K562 (cell line): ENCODE data around the gene UBE2D2. TPM values are rescaled to one million over a fixed set of nuclear protein-coding genes. Genes with fewer than 3 reads are reported as not detected.

Experiments
- BRF1 ChIP-seq: IDR thresholded peaks from 3 replicates; pipeline ENCODE4 v1.6.1; 2011; ENCODE audit warnings: borderline replicate concordance, mild to moderate bottlenecking; ENCODE audit not compliant: insufficient read length; ENCODE audit errors: extremely low read depth
- CBFA2T2 ChIP-seq: fragments of 450-650 bp; conservative IDR thresholded peaks from 2 replicates; pipeline ENCODE4 v1.6.1; 2017; ENCODE audit warnings: mild to moderate bottlenecking
- CSDE1 ChIP-seq, 2 experiments: fragments of 450-650 bp; IDR thresholded peaks; 2 replicates each; pipeline ENCODE4 v1.6.1; 2016; ENCODE audit warnings: mild to moderate bottlenecking in 1 of 2
- GTF2A2 ChIP-seq: IDR thresholded peaks from 2 replicates; pipeline ENCODE4 v1.6.1; 2016; ENCODE audit warnings: mild to moderate bottlenecking, missing genetic modification characterization, missing compliant biosample characterization
- HDAC8 ChIP-seq: fragments of 450-650 bp; IDR thresholded peaks from 2 replicates; pipeline ENCODE4 v1.6.1; 2016; ENCODE audit warnings: mild to moderate bottlenecking, missing genetic modification characterization, moderate library complexity, missing compliant biosample characterization
- HOXB6 ChIP-seq: fragments of 250-450 bp; sonication (Bioruptor Pico); IDR thresholded peaks from 2 replicates; pipeline ENCODE4 v1.5.1; 2022; ENCODE audit warnings: mild to moderate bottlenecking, borderline replicate concordance
- KLF13 ChIP-seq: fragments of 450-650 bp; IDR thresholded peaks from 2 replicates; pipeline ENCODE4 v1.6.1; 2016; ENCODE audit warnings: missing genetic modification characterization, low read depth, mild to moderate bottlenecking, missing compliant biosample characterization, moderate library complexity, borderline replicate concordance
- MBD2 ChIP-seq: sonication (generic); IDR thresholded peaks from 2 replicates; pipeline ENCODE4 v1.6.1; 2016; ENCODE audit warnings: low read depth, borderline replicate concordance
- MED1 ChIP-seq: sonication (generic); formaldehyde crosslinking; IDR thresholded peaks from 2 replicates; pipeline ENCODE4 v1.8.1; 2023; ENCODE audit warnings: missing genetic modification reagents, borderline replicate concordance
- NFXL1 ChIP-seq: fragments of 450-650 bp; formaldehyde crosslinking; IDR thresholded peaks from 2 replicates; pipeline ENCODE4 v1.4.0; 2021; ENCODE audit warnings: mild to moderate bottlenecking
- PHF20 ChIP-seq: fragments of 450-650 bp; IDR thresholded peaks from 2 replicates; pipeline ENCODE4 v1.6.1; 2018; ENCODE audit not compliant: partially characterized antibody
- POLR2AphosphoS5 ChIP-seq: IDR thresholded peaks from 2 replicates; pipeline ENCODE4 v1.6.1; 2011; ENCODE audit warnings: mild to moderate bottlenecking, low read depth, low read length, moderate library complexity; ENCODE audit not compliant: control insufficient read depth, insufficient read depth
- PURB ChIP-seq: sonication (generic); formaldehyde crosslinking; IDR thresholded peaks from 2 replicates; pipeline ENCODE4 v1.9.0; 2021; ENCODE audit warnings: low read depth, mild to moderate bottlenecking, missing genetic modification reagents
- RBM25 ChIP-seq: fragments of 200-400 bp; formaldehyde crosslinking; IDR thresholded peaks from 2 replicates; pipeline ENCODE4 v1.6.1; 2018; ENCODE audit warnings: low read length, low read depth, moderate library complexity; ENCODE audit not compliant: severe bottlenecking
- SMARCE1 ChIP-seq: fragments of 450-650 bp; IDR thresholded peaks from 2 replicates; pipeline ENCODE4 v1.7.1; 2016; ENCODE audit warnings: mild to moderate bottlenecking
- TOE1 ChIP-seq, 2 experiments: fragments of 450-650 bp in 1 of 2; sonication (generic) in 1 of 2; formaldehyde crosslinking in 1 of 2; IDR thresholded peaks; 2 replicates each; pipeline versions ENCODE4 v1.7.1 to v1.8.0; 2016 to 2022; ENCODE audit warnings: borderline replicate concordance in 2 of 2, mild to moderate bottlenecking in 2 of 2, antibody characterized with exemption in 1 of 2, inconsistent platforms in 1 of 2, low read depth in 1 of 2, missing genetic modification reagents in 1 of 2, moderate library complexity in 1 of 2
- TRIM28 ChIP-seq: fragments of 450-650 bp; IDR thresholded peaks from 2 replicates; pipeline ENCODE4 v1.6.1; 2017
- YY1 ChIP-seq, 3 experiments: IDR thresholded peaks; 2 replicates each; pipeline ENCODE4 v1.6.1; 2011; ENCODE audit warnings: low read length in 2 of 3, mild to moderate bottlenecking in 2 of 3, moderate library complexity in 2 of 3, borderline replicate concordance in 1 of 3, control low read depth in 1 of 3, low read depth in 1 of 3; ENCODE audit not compliant: insufficient read depth in 3 of 3, insufficient replicate concordance in 2 of 3, control insufficient read depth in 1 of 3, insufficient read length in 1 of 3; ENCODE audit errors: extremely low read depth in 1 of 3
- ZNF12 ChIP-seq: sonication (generic); formaldehyde crosslinking; IDR thresholded peaks from 2 replicates; pipeline ENCODE4 v1.4.0; 2020; ENCODE audit warnings: mild to moderate bottlenecking, missing genetic modification reagents
- ZNF23 ChIP-seq: fragments of 250-450 bp; sonication (Bioruptor Pico); IDR thresholded peaks from 2 replicates; pipeline ENCODE4 v1.4.0; 2020; ENCODE audit warnings: mild to moderate bottlenecking
- ZNF24 ChIP-seq: fragments of 450-650 bp; IDR thresholded peaks from 2 replicates; pipeline ENCODE4 v1.6.1; 2016
- ZNF263 ChIP-seq: sonication (generic); formaldehyde crosslinking; IDR thresholded peaks from 2 replicates; pipeline ENCODE4 v1.8.0; 2022; ENCODE audit warnings: mild to moderate bottlenecking, missing genetic modification reagents, borderline replicate concordance
- ZNF444 ChIP-seq: fragments of 250-450 bp; sonication (Bioruptor Pico); IDR thresholded peaks from 2 replicates; pipeline ENCODE4 v1.4.0; 2020; ENCODE audit warnings: mild to moderate bottlenecking, moderate library complexity
- ZNF609 ChIP-seq: sonication (generic); formaldehyde crosslinking; IDR thresholded peaks from 2 replicates; pipeline ENCODE4 v1.8.1; 2023; ENCODE audit warnings: missing genetic modification reagents, mild to moderate bottlenecking, borderline replicate concordance
- ZNF766 ChIP-seq: fragments of 200-800 bp; sonication (Bioruptor generic); conservative IDR thresholded peaks from 2 replicates; pipeline ENCODE4 v1.6.1; 2016; ENCODE audit warnings: missing genetic modification characterization, missing compliant biosample characterization
- polyA plus RNA-seq, 8 experiments: library from polyadenylated mRNA; depleted of rRNA in 4 of 8; stranded (reverse) in 5 of 8; unstranded in 3 of 8; fragments of >200 nt; fragmentation: Nextera tagmentation in 2 of 8; fragmentation: Illumina TruSeq in 1 of 8; extraction: Ambion mirVana in 2 of 8; extraction: Trizol in 1 of 8; gene quantifications; 2 replicates each; pipeline versions ENCODE4 v1.2.1 to v1.2.3, GENCODE V29; 2011 to 2014; ENCODE audit warnings: inconsistent platforms in 1 of 8, missing spikeins in 1 of 8
- total RNA-seq, 7 experiments: library from RNA; depleted of rRNA in 6 of 7; stranded (reverse); fragments of >200 nt in 6 of 7; fragmentation: Illumina TruSeq in 2 of 7; extraction: Trizol in 2 of 7; gene quantifications; 2 replicates each; pipeline versions ENCODE4 v1.2.1 to v1.2.3, GENCODE V29; 2011 to 2021; ENCODE audit warnings: low replicate concordance in 1 of 7

The UBE2D2 gene
- total and polyA plus RNA-seq, 9 of the 15 experiments (the other 6 are each of a cell fraction or from before 2014, with no cell fraction given): 53.6 to 198 (median 122) TPM

- TF ChIP-seq NFXL1 (CRISPR knock-in tag) (no peak), TOE1 (IDR thresholded peaks at IDR 0.05; ENCODE audit: borderline replicate concordance) (peak; percentile 97), TOE1 (CRISPR knock-in tag; IDR thresholded peaks at IDR 0.05; ENCODE audit: borderline replicate concordance, low read depth) (no peak), POLR2AphosphoS5 (peak; percentile 61), ZNF263 (CRISPR knock-in tag) (peak; percentile 96), YY1 (IDR thresholded peaks at IDR 0.05; ENCODE audit: borderline replicate concordance in 1 of 3, control insufficient read depth in 1 of 3, extremely low read depth in 1 of 3, insufficient read depth in 3 of 3, insufficient read length in 1 of 3, insufficient replicate concordance in 2 of 3, low read depth in 1 of 3, low read length in 2 of 3) (peak in 2 of 3 experiments; percentile 75 to 84), MED1 (no peak), ZNF24 (peak; percentile 51; the same call in 1 of the 2 replicates), GTF2A2 (tag) (no peak), PURB (CRISPR knock-in tag) (no peak), PHF20 (peak; percentile 53), HOXB6 (CRISPR knock-in tag) (no peak), CSDE1 (IDR thresholded peaks at IDR 0.05) (no peak), ZNF23 (CRISPR knock-in tag) (no peak), ZNF12 (no peak), ZNF609 (no peak), SMARCE1 (peak; percentile 86), CBFA2T2 (peak; percentile 86), RBM25 (peak; percentile 57), MBD2 (0 out of 2 replicates have a peak, but pooled peaks have one; percentile 47), ZNF766 (CRISPR knock-in tag) (no peak), ZNF444 (no peak), KLF13 (tag) (peak; percentile 89), BRF1 (no peak), HDAC8 (no peak), TRIM28 (peak; percentile 60; the same call in 1 of the 2 replicates)
Observed at GRCh38 chr5:139637438-139638089, 76.4 kb downstream of the UBE2D2 start (continued).
